GM12891 (cell line): ENCODE measurements around the gene F2RL3.

ENCODE experiments used
- POLR2A ChIP-seq: IDR thresholded peaks from 2 replicates; pipeline ENCODE4 v1.6.1; 2011; ENCODE audit warnings: low read depth, low read length, control low read depth
- POLR2AphosphoS5 ChIP-seq: IDR thresholded peaks from 2 replicates; pipeline ENCODE4 v1.6.1; 2011; ENCODE audit warnings: low read depth, low read length, control low read depth
- TAF1 ChIP-seq: IDR thresholded peaks from 2 replicates; pipeline ENCODE4 v1.6.1; 2011; ENCODE audit warnings: low read depth, low read length, control low read depth

GRCh38 chr19:16861834-16862233 is 27.0 kb upstream of the F2RL3 start:
- TF ChIP-seq TAF1, result no peak
- TF ChIP-seq POLR2A, result no peak
- TF ChIP-seq POLR2AphosphoS5, result no peak
